SKM-1 (cell line): Measurements from ENCODE around the gene UNC45B.
"Not testable (repeated sequence)": the region's sequence is repeated elsewhere in the genome, so short reads cannot be mapped to it uniquely, and the experiment has no call there.

Experiments used
- DNase-seq: peaks from one replicate; lab custom pipeline; 2025; ENCODE audit not compliant: unreplicated experiment; lab: John Stamatoyannopoulos, UW

UNC45B gene

DNA sequence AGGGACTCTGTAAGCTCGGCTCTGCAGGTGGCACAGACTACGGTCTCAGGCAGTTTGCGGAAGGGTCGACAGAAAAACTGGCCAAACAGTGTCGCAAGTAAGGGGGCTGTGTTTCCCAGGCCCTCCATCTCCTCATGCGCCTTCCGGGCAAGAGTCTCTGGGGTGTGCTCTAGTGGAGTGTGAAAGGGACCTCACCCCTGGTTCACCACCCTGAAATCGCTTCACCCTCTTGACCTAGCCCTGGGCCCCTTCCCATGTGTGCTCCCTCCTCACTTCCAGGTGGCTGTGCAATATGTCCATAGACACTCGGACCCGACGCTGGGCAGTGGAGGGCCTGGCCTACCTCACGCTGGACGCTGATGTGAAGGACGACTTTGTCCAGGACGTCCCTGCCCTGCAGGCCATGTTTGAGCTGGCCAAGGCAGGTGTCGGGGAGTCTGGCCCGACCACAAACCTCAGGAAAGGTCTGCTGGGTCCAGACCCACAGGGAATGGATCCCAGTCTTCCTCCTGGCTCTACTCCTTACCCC, 22.3 kb downstream of the UNC45B start:
- DNase-seq: no peak

- DNase-seq: no peak
Measured at GRCh38 chr17:35170968-35171771, 23.6 kb downstream of the UNC45B start.

GRCh38 chr17:35171834-35172233, 24.2 kb downstream of the UNC45B start:
- no peak for DNase-seq

GRCh38 chr17:35172321-35172720, 24.7 kb downstream of the UNC45B start:
- not testable (repeated sequence) for DNase-seq

DNA sequence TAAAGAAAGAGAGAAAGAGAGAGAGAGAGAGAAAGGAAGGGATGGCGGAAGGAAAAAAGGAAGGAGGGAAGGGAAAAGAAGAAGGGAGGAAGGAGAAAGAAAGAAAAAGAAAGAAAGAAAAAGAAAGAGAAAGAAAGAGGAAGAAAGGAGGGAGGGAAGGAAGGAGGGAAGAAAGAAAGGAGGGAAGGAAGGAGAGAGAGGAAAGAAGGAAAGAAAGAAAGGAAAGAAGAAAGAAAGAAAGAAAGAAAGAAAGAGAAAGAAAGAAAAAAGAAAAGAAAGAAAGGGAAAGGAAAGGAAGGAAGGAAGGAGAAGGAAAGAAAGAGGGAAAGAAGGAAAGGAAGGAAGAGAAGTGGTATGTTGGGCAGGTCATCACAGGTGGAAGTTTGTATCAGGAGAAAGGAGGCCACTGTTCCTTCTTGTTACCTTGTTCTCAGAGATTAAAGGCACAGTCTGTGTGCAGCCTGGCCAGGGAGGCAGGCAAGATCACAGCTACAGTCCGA, 27.3 kb downstream of the UNC45B start:
- no peak for DNase-seq

DNA sequence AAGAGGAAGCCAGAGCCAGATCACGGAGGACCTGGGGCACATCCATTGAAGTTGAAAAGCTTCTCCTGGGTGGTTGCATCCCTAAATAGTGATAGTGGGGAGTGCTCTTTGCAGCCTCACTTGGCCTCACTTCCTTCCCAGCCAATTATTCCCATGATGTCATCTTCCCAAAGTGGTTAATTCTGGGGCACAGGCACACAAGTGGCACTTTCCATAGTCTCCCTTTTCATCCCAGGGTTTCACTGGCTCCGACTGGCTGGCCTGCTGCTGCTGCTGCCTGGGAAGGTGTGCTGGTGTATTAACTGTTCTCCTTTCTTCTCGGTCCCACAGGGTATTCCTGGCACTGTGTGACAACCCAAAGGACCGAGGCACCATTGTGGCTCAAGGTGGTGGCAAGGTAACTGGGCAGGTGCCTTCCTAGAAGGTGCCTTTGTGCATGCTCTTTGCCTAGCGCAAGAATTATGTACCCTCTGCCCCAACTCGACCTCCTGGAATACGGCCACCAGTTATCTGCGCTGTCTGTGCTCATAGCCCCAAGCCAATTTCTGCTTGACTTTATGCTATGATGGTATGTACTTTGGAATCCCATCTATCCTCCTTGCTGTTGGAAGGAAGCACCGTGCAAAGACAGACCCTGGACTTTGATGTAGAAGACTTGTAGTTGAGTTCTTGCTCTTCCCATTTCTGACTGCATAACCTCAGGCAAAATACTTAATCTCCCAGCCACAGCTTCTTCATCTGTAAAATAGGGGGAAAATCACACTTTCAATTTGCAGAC, 28.2 kb downstream of the UNC45B start:
- DNase-seq: no peak

- DNase-seq: no peak
Measured at GRCh38 chr17:35176897-35177296, 29.3 kb downstream of the UNC45B start.

GRCh38 chr17:35179379-35179778, 31.8 kb downstream of the UNC45B start:
- not testable (repeated sequence) for DNase-seq

DNA sequence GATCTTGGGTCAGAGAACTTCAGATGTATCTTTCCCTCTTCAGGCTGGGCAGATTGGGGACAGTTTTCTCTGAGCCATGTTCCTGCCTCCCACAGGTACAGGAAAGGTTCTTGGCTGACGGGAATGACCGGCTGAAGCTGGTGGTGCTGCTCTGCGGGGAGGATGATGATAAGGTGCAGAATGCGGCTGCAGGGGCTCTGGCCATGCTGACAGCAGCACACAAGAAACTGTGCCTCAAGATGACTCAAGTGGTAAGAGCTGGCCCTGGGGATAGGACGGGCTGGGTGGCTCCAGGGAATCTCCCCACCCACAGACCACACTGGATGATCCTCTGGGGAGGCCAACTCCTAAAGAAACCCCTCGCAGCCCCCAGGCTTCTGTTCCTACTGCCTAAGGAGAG, 35.7 kb downstream of the UNC45B start:
- DNase-seq: no peak

- DNase-seq: no peak
Measured at GRCh38 chr17:35184274-35184673, 36.7 kb downstream of the UNC45B start.

DNA sequence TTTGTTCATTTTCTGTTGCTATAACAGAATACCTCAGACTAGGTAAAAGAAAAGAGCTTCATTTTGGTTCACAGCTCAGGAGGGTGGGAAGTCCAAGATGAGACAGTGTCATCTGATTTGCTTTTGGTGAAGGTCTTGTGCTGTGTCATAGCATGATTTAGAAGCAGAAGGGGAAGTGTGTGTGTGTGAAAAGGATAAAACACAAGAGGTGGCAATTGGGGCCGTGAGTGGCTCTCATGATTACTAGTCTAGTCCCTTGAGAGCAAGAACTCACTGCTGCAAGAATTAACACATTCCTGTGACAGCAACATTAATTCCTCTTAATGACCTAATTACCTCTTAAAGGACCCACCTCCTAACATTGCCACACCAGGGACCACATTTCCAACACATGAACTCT, 38.2 kb downstream of the UNC45B start:
- no peak for DNase-seq

DNA sequence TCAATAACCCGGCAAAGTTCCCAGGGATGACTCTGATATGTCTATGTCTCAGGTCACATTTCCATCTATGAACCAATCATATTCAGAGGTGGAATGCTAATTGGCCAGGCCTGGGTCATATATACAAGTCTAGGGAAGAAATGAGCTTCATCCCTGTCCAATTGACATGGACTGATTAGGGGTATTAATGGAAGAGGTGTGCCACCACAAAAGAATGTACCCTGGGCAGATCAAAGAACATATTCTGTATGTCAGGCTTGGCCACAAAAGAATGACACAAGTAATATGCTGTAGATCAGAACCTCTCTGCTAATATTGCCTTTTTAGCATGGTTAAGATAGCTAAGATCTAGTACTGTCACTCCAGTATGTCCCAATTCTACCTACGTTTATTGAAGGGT, 39.9 kb downstream of the UNC45B start:
- DNase-seq: no peak

- no peak for DNase-seq
Measured at GRCh38 chr17:35188111-35188510, 40.5 kb downstream of the UNC45B start.

DNA sequence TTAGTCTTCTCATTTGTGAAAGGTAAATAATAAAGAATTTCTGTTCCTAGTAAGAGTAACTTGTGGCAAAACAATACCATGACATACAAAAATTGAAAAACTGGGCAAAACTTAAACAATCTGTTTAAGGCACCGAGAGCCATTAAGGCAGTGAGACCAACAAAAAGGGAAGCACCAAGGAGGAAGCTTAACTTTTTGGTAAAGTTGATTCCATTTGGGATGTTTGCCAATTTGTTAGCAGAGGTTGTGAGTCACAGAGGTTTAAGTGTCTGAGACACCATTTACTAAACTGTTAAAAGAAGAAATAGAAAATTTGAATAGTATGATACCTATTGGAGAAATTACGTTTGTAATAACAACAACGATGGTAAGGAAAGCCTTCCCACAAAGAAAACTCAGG, 41.7 kb downstream of the UNC45B start:
- peak; percentile 87 for DNase-seq

DNA sequence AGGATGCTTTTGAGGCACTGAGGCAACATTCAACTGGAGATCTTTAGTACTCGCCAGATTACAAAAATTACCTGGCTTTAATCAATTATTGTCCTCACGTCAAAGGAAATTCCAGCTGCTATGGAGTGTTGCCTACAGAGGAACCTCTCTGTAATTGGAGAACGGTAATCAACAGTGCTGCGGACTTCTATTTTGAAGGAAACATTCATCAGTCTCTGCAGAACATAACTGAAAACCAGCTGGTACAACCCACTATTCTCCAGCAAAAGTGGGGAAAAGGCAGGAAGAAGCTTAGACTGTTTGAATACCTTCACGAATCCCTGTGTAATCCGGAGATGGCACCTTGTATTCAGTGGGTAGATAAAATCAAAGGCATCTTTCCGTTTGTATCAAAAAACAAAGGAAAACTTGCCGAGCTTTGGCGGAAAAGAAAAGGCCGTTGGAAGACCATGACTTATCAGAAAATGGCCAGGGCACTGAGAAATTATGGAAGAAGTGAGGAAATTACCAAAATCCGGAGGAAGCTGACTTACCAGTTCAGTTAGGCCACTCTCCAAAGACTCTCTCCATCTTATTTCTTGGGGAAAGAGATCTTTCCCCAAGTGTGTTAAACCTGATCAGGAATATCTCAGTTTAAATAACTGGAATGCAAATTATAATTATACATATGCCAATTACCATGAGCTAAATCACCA, 43.5 kb downstream of the UNC45B start:
- no peak for DNase-seq

DNA sequence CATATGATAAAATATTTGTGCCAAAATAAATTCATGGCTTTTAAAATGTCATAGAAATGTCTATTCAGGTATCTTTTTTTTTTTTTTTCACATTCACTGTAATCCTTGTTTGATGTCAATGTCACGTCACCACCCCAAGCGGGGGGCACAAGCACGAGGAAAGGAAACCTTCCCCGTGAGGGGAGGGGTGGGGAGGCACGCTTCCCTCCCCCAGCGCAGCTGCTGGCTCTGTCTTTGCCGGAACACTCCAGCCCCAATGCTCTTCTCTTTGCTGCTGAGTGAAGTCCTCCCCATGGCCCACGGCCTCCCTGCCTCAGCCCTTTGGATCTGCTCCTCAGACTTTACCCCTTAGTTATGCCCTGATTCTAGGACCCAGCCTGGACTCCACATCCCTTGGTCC, 45.1 kb downstream of the UNC45B start:
- DNase-seq: no peak

DNA sequence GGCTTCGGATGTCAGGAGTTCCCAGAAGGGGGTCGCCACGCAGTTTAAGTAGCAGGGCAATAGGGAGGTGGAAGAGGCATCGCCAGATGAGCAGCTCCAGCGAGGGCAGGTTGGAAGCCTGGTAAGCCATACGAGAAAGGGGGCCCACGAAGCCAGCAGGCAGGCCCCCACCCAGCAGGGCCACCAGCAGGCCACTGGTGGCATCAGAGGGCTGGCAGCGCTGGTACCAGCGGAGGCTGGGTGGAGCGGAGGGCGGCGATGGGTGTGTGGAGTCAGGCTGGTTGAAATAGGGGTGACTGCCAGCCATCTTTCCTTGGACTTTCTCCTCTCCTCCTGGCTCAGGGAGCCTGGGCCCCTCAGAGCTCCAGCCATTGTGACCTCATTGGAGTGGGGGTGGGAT, 46.4 kb downstream of the UNC45B start, which contains the start of gene SLC35G3:
SLC35G3 (minus strand) TSS at position 393 of the 400 bp plus-strand sequence; CDS start at position 307, 86 bp downstream.
- DNase-seq: not testable (repeated sequence)

GRCh38 chr17:35195062-35195461, 47.4 kb downstream of the UNC45B start:
- DNase-seq: not testable (repeated sequence)

DNA sequence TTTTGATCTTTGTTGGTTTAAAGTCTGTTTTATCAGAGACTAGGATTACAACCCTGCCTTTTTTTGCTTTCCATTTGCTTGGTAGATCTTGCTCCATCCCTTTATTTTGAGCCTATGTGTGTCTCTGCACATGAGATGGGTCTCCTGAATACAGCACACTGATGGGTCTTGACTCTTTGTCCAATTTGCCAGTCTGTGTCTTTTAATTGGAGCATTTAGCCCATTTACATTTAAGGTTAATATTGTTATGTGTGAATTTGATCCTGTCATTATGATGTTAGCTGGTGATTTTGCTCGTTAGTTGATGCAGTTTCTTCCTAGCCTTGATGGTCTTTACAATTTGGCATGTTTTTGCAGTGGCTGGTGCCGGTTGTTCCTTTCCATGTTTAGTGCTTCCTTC, 55.0 kb downstream of the UNC45B start:
- not testable (repeated sequence) for DNase-seq

GRCh38 chr17:35210741-35211140, 63.1 kb downstream of the UNC45B start:
- no peak for DNase-seq

DNA sequence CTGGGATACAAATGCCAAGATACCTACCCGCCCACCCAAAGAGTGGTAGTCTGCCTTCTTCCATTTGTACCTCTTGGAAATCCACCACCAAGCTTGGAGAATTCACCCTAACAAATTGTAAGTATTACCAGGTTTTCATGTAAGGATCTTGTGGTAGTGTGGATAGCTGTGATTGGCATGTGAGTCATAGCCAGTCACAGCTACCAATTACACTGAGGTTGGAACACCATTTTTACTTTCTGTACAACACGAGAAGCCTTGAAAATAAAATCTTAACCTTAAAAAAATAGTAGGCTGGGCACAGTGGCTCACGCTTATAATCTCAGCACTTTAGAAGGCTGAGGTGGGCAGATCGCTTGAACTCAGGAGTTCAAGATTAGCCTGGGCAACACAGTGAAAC, 65.1 kb downstream of the UNC45B start:
- DNase-seq: no peak
